ENCODE data around the gene SCARF2. TPM values are rescaled to one million over a fixed set of nuclear protein-coding genes. Genes with fewer than 3 reads are reported as not detected.

The SCARF2 gene
- total and polyA plus RNA-seq, 5 donors from 2014 or later = 0.70 to 6.9 (median 1.5) TPM

DNA sequence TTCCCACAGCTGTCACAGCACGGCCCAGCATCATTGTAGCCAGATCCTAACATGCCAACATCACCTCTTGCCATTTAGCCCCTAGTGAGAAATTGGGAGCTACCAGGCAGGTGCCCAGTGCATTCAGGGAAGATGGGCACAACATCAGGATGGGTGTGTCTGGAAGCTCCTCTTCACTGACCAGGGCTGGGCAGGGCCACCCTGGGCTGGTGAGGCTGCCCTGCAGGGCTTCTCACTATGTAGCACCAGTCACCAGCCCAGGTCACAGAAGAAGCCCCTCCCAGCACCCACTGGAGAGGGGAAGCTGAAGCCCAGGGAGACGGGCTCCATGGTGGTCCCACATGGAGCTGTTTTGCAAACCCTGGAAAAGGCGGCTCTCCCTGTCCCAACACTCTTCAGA, 29.8 kb downstream of the SCARF2 start:
- ATAC-seq (ENCODE audit: low read depth in 2 of 2) = no peak
- Histone ChIP-seq H3K27ac (ENCODE audit: insufficient read depth, low read length, poor library complexity, severe bottlenecking) (no peak overlapping the region), H3K9me3 (ENCODE audit: control insufficient read depth in 2 of 2, low read length in 2 of 2) (no peaks in the 10 kb centered on the region), H3K27me3 (ENCODE audit: control insufficient read depth, insufficient read depth, low read length) (no peaks in the 10 kb centered on the region), H3K4me3 (ENCODE audit: low read depth, low read length) (no peak overlapping the region), H3K4me1 (ENCODE audit: control insufficient read depth, insufficient read depth, low read length, poor library complexity, severe bottlenecking) (no peaks in the 10 kb centered on the region), H3K36me3 (ENCODE audit: control insufficient read depth, insufficient read depth, low read length) (peaks cover 11% of the 10 kb centered on the region)
- H3K27ac Mint-ChIP-seq = no peak overlapping the region
- peaks cover 0 to 2% (median 0%) of the 10 kb centered on the region in 7 donors for H3K9me3 Mint-ChIP-seq
- H3K36me3 Mint-ChIP-seq = peaks cover 25% of the 10 kb centered on the region
- no peaks in the 10 kb centered on the region for H3K27me3 Mint-ChIP-seq
- no peak overlapping the region for H3K4me3 Mint-ChIP-seq
- no peak for DNase-seq
- peaks cover 4 to 11% (median 8%) of the 10 kb centered on the region in 4 donors for H3K4me1 Mint-ChIP-seq

DNA sequence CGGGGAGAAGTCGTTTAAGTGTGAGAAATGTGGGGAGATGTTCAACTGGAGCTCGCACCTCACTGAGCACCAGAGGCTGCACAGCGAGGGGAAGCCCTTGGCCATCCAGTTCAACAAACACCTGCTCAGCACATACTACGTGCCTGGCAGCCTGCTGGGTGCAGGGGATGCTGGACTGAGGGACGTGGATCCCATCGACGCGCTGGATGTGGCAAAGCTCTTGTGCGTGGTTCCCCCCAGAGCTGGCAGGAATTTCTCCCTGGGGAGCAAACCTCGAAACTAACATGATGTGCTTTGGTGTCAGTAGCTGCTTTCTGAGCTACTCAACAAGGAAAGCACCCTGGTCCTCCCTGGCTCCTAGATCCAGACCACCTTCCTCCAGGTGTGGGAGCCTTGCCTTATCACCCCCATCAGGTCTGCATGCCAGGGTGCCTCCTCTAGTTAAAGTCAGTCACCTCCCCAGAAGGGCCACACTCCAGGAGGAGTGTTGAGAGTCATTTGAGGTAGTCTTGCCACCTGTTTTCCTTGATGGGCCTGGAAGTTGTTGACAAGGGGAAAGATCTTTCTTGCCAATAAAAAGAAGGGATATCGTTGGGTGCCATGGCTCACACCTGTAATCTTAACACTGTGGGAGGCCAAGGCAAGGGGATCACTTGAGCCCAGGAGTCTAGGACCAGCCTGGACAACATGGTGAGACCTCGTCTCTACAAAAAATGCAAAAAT, 30.8 kb downstream of the SCARF2 start:
- Mint-ChIP-seq H3K27ac (no peak overlapping the region), H3K27me3 (no peaks in the 10 kb centered on the region), H3K4me3 (no peak overlapping the region), H3K4me1 (peaks cover 4 to 11% (median 8%) of the 10 kb centered on the region in 4 donors), H3K36me3 (peaks cover 25% of the 10 kb centered on the region), H3K9me3 (peaks cover 0 to 2% (median 0%) of the 10 kb centered on the region in 7 donors)
- Histone ChIP-seq H3K27me3 (ENCODE audit: control insufficient read depth, insufficient read depth, low read length) (no peaks in the 10 kb centered on the region), H3K9me3 (ENCODE audit: control insufficient read depth in 2 of 2, low read length in 2 of 2) (no peaks in the 10 kb centered on the region), H3K4me1 (ENCODE audit: control insufficient read depth, insufficient read depth, low read length, poor library complexity, severe bottlenecking) (no peaks in the 10 kb centered on the region), H3K36me3 (ENCODE audit: control insufficient read depth, insufficient read depth, low read length) (peaks cover 16% of the 10 kb centered on the region), H3K27ac (ENCODE audit: insufficient read depth, low read length, poor library complexity, severe bottlenecking) (no peak overlapping the region), H3K4me3 (ENCODE audit: low read depth, low read length) (no peak overlapping the region)
- DNase-seq = no peak
- no peak for ATAC-seq (ENCODE audit: low read depth in 2 of 2)

DNA sequence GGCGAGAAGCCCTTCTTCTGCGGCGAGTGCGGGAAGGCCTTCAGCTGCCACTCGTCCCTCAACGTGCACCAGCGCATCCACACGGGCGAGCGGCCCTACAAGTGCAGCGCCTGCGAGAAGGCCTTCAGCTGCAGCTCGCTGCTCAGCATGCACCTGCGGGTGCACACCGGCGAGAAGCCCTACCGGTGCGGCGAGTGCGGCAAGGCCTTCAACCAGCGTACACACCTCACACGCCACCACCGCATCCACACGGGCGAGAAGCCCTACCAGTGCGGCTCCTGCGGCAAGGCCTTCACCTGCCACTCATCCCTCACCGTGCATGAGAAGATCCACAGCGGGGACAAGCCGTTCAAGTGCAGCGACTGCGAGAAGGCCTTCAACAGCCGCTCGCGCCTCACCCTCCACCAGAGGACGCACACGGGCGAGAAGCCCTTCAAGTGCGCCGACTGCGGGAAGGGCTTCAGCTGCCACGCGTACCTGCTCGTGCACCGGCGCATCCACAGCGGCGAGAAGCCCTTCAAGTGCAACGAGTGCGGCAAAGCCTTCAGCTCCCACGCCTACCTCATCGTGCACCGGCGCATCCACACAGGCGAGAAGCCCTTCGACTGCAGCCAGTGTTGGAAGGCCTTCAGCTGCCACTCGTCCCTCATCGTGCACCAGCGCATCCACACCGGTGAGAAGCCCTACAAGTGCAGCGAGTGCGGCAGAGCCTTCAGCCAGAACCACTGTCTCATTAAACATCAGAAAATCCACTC, 31.5 kb downstream of the SCARF2 start:
- Mint-ChIP-seq H3K27me3 (no peaks in the 10 kb centered on the region), H3K4me1 (peaks cover 4 to 11% (median 8%) of the 10 kb centered on the region in 4 donors)
- peaks cover 18% of the 10 kb centered on the region for H3K36me3 ChIP-seq (ENCODE audit: control insufficient read depth, insufficient read depth, low read length)

DNA sequence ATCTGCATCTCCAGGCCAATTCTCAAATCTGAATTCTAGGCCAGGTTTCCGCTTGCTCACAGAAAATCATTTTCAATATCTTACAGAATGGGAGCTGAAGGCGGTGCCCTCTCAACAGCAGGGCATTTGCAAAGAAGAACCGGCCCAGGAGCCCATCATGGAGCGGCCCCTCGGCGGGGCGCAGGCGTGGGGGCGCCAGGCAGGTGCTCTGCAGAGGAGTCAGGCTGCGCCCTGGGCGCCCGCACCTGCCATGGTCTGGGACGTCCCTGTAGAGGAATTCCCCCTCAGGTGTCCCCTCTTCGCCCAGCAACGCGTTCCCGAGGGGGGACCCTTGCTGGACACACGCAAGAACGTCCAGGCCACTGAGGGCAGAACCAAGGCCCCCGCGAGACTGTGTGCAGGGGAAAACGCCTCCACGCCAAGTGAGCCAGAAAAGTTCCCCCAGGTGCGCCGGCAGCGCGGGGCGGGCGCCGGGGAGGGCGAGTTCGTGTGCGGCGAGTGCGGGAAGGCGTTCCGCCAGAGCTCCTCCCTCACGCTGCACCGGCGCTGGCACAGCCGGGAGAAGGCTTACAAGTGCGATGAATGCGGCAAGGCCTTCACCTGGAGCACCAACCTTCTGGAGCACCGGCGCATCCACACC, 32.2 kb downstream of the SCARF2 start:
- Histone ChIP-seq H3K36me3 (ENCODE audit: control insufficient read depth, insufficient read depth, low read length) (peaks cover 18% of the 10 kb centered on the region), H3K9me3 (ENCODE audit: control insufficient read depth in 2 of 2, low read length in 2 of 2) (no peaks in the 10 kb centered on the region), H3K4me3 (ENCODE audit: low read depth, low read length) (no peak overlapping the region), H3K27ac (ENCODE audit: insufficient read depth, low read length, poor library complexity, severe bottlenecking) (no peak overlapping the region), H3K4me1 (ENCODE audit: control insufficient read depth, insufficient read depth, low read length, poor library complexity, severe bottlenecking) (no peaks in the 10 kb centered on the region), H3K27me3 (ENCODE audit: control insufficient read depth, insufficient read depth, low read length) (no peaks in the 10 kb centered on the region)
- Mint-ChIP-seq H3K27me3 (no peaks in the 10 kb centered on the region), H3K27ac (peak overlapping the region in 1 of 3 donors; percentile 79), H3K4me3 (no peak overlapping the region), H3K9me3 (peaks cover 0 to 2% (median 0%) of the 10 kb centered on the region in 7 donors), H3K4me1 (peaks cover 4 to 11% (median 8%) of the 10 kb centered on the region in 4 donors), H3K36me3 (peaks cover 25% of the 10 kb centered on the region)
- DNase-seq = no peak
- no peak for ATAC-seq (ENCODE audit: low read depth in 2 of 2)

More for the DNA sequence above, 31.5 kb downstream of the SCARF2 start:
- Mint-ChIP-seq H3K4me3 (no peak overlapping the region), H3K9me3 (peaks cover 0 to 2% (median 0%) of the 10 kb centered on the region in 7 donors), H3K36me3 (peaks cover 25% of the 10 kb centered on the region), H3K27ac (no peak overlapping the region)
- Histone ChIP-seq H3K4me1 (ENCODE audit: control insufficient read depth, insufficient read depth, low read length, poor library complexity, severe bottlenecking) (no peaks in the 10 kb centered on the region), H3K9me3 (ENCODE audit: control insufficient read depth in 2 of 2, low read length in 2 of 2) (no peaks in the 10 kb centered on the region), H3K27me3 (ENCODE audit: control insufficient read depth, insufficient read depth, low read length) (no peaks in the 10 kb centered on the region), H3K4me3 (ENCODE audit: low read depth, low read length) (no peak overlapping the region), H3K27ac (ENCODE audit: insufficient read depth, low read length, poor library complexity, severe bottlenecking) (no peak overlapping the region)
- DNase-seq = no peak
- ATAC-seq (ENCODE audit: low read depth in 2 of 2) = no peak

DNA sequence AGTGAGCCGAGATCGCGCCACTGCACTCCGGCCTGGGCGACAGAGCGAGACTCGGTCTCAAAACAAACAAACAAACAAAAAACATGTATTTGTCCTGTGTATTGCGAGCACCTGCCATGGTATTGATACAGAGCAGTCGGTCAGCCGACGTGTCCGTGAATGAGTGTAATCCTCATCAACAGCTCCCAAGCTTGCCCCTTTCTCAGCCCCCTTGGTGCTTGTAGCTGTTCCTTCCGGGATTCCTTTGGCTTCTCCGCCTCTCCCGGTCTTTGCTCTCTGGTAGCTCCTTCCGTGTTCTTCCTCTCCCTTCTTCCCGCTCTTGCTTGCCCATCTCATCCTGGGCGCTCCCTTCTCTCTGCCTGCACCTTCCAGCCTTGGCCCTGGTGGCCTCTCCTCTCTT, 32.7 kb downstream of the SCARF2 start:
- H3K36me3 Mint-ChIP-seq = peaks cover 25% of the 10 kb centered on the region
- H3K27ac Mint-ChIP-seq = peak overlapping the region in 1 of 3 donors; percentile 79
- H3K4me3 Mint-ChIP-seq = no peak overlapping the region
- Histone ChIP-seq H3K27ac (ENCODE audit: insufficient read depth, low read length, poor library complexity, severe bottlenecking) (no peak overlapping the region), H3K4me1 (ENCODE audit: control insufficient read depth, insufficient read depth, low read length, poor library complexity, severe bottlenecking) (no peaks in the 10 kb centered on the region), H3K27me3 (ENCODE audit: control insufficient read depth, insufficient read depth, low read length) (no peaks in the 10 kb centered on the region), H3K9me3 (ENCODE audit: control insufficient read depth in 2 of 2, low read length in 2 of 2) (no peaks in the 10 kb centered on the region), H3K36me3 (ENCODE audit: control insufficient read depth, insufficient read depth, low read length) (peaks cover 18% of the 10 kb centered on the region), H3K4me3 (ENCODE audit: low read depth, low read length) (no peak overlapping the region)
- H3K27me3 Mint-ChIP-seq = no peaks in the 10 kb centered on the region
- H3K4me1 Mint-ChIP-seq = peaks cover 4 to 11% (median 8%) of the 10 kb centered on the region in 4 donors
- H3K9me3 Mint-ChIP-seq = peaks cover 0 to 2% (median 0%) of the 10 kb centered on the region in 7 donors
- ATAC-seq (ENCODE audit: low read depth in 2 of 2) (no peak), DNase-seq (no peak)

DNA sequence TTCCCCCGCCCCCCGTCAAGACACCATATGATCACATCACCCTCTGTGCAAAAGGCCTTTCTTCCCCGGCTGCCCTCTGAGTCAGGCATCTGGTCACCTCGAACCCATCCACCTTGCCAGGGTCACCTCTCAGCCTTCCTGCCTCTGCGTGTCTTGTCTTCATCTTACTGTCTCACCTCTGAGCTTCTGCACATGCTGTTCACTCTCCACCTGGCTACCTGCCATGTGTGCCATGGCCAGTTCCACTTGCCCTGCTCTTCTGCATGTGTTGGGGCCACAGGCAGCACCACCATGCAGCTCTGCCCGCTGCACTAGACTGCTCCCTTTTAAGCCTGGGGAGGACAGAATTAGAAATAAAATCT, 33.9 kb downstream of the SCARF2 start:
- Mint-ChIP-seq H3K4me1 (peaks cover 4 to 18% (median 11%) of the 10 kb centered on the region in 4 donors), H3K27me3 (no peaks in the 10 kb centered on the region), H3K36me3 (peaks cover 25% of the 10 kb centered on the region), H3K27ac (peak overlapping the region in 2 of 3 donors; percentile 84 to 85), H3K4me3 (peak overlapping the region in 1 of 4 donors; percentile 29), H3K9me3 (peaks cover 0 to 2% (median 0%) of the 10 kb centered on the region in 7 donors)
- ATAC-seq (ENCODE audit: low read depth in 2 of 2) = no peak
- DNase-seq = no peak
- Histone ChIP-seq H3K9me3 (ENCODE audit: control insufficient read depth in 2 of 2, low read length in 2 of 2) (no peaks in the 10 kb centered on the region), H3K27me3 (ENCODE audit: control insufficient read depth, insufficient read depth, low read length) (no peaks in the 10 kb centered on the region), H3K4me1 (ENCODE audit: control insufficient read depth, insufficient read depth, low read length, poor library complexity, severe bottlenecking) (no peaks in the 10 kb centered on the region), H3K4me3 (ENCODE audit: low read depth, low read length) (no peak overlapping the region), H3K27ac (ENCODE audit: insufficient read depth, low read length, poor library complexity, severe bottlenecking) (no peak overlapping the region), H3K36me3 (ENCODE audit: control insufficient read depth, insufficient read depth, low read length) (peaks cover 18% of the 10 kb centered on the region)

DNA sequence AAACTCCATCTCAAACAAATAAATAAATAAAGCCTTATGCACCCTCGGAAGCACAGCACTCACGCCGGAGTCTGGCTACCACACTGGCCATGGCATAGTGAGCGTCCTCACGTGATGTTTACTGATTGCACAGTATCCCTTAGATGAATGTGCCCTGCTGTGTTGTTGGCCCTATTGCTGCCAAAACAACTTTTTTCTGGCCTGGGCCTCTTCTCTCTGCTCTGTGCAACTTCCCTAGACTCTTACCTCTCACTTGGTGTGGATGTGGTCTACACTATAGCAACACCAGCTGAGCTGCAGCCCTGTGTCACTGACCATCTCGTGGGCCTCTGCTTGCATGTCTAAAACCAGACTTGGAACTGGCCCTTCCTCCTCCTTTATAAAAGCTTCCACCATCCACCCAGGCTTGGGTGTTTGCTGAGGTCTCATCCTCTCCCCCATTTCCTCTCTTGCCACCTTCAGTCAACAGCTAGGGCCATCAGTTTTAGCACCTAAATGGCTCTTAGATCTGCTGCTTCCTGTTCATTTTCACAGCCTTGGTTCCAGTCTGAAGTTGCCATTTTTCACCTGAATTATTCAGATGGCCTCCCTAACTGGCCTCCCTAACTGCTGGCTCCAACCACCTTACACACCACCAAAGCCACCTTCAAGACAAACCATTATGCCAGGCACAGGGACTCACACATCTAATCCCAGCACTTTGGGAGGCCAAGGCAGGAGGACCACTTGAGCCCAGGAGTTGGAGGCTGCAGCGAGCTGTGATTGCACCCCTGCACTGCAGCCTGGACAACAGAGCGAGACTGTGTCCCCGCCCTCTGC, 34.5 kb downstream of the SCARF2 start:
- DNase-seq (peak in 1 of 3 donors; percentile 62), ATAC-seq (ENCODE audit: low read depth in 2 of 2) (no peak)
- Histone ChIP-seq H3K4me3 (ENCODE audit: low read depth, low read length) (no peak overlapping the region), H3K36me3 (ENCODE audit: control insufficient read depth, insufficient read depth, low read length) (peaks cover 18% of the 10 kb centered on the region), H3K27ac (ENCODE audit: insufficient read depth, low read length, poor library complexity, severe bottlenecking) (no peak overlapping the region), H3K9me3 (ENCODE audit: control insufficient read depth in 2 of 2, low read length in 2 of 2) (no peaks in the 10 kb centered on the region), H3K4me1 (ENCODE audit: control insufficient read depth, insufficient read depth, low read length, poor library complexity, severe bottlenecking) (no peaks in the 10 kb centered on the region), H3K27me3 (ENCODE audit: control insufficient read depth, insufficient read depth, low read length) (no peaks in the 10 kb centered on the region)
- Mint-ChIP-seq H3K4me3 (no peak overlapping the region), H3K27ac (peak overlapping the region; percentile 84 to 85 (median 85)), H3K4me1 (peaks cover 4 to 18% (median 11%) of the 10 kb centered on the region in 4 donors), H3K9me3 (peaks cover 0 to 2% (median 0%) of the 10 kb centered on the region in 7 donors), H3K27me3 (no peaks in the 10 kb centered on the region), H3K36me3 (peaks cover 25% of the 10 kb centered on the region)
